DOHH2 (cell line): ENCODE data around the gene DOCK1.

Experiments
- H3F3A ChIP-seq: fragments of 200-600 bp; sonication (generic), shearing (Covaris generic); 2 replicates; pipeline ENCODE4 v1.6.0; 2016; ENCODE audit warnings: antibody characterized with exemption, mild to moderate bottlenecking; ENCODE audit not compliant: control insufficient read depth, insufficient read depth
- H3K27ac ChIP-seq: fragments of 200-600 bp; sonication (generic); 2 replicates; pipeline ENCODE4 v1.5.1; 2014; ENCODE audit warnings: low read depth, mild to moderate bottlenecking, low read length, moderate library complexity
- H3K27me3 ChIP-seq: fragments of 200-600 bp; sonication (generic); 2 replicates; pipeline ENCODE4 v1.6.1; 2014; ENCODE audit warnings: mild to moderate bottlenecking, low read length, mixed read lengths; ENCODE audit not compliant: control insufficient read depth
- H3K36me3 ChIP-seq: fragments of 200-600 bp; sonication (generic); 2 replicates; pipeline ENCODE4 v1.6.1; 2014; ENCODE audit warnings: mild to moderate bottlenecking, low read length, moderate library complexity, mixed read lengths; ENCODE audit not compliant: control insufficient read depth
- H3K4me1 ChIP-seq: fragments of 200-600 bp; sonication (generic); 2 replicates; pipeline ENCODE4 v1.6.1; 2014; ENCODE audit warnings: mild to moderate bottlenecking, low read length, mixed read lengths; ENCODE audit not compliant: control insufficient read depth
- H3K4me2 ChIP-seq: fragments of 200-600 bp; sonication (generic); 2 replicates; pipeline ENCODE4 v1.6.0; 2014; ENCODE audit warnings: mild to moderate bottlenecking, low read length, moderate library complexity
- H3K4me3 ChIP-seq: fragments of 200-600 bp; sonication (generic); 2 replicates; pipeline ENCODE4 v1.5.1; 2014; ENCODE audit warnings: mild to moderate bottlenecking, low read length, mixed read lengths
- H3K79me2 ChIP-seq: fragments of 200-600 bp; sonication (generic); 2 replicates; pipeline ENCODE4 v1.6.1; 2014; ENCODE audit warnings: mild to moderate bottlenecking, low read length, mixed read lengths; ENCODE audit not compliant: control insufficient read depth
- H3K9me2 ChIP-seq: fragments of 200-600 bp; sonication (generic); replicated peaks from 2 replicates; pipeline ENCODE4 v1.6.1; 2014; ENCODE audit warnings: mild to moderate bottlenecking, low read length, mixed read lengths; ENCODE audit not compliant: control insufficient read depth
- H3K9me3 ChIP-seq: fragments of 200-600 bp; sonication (generic); 2 replicates; pipeline ENCODE4 v1.6.1; 2014; ENCODE audit warnings: antibody characterized with exemption, low read length, mixed read lengths; ENCODE audit not compliant: control insufficient read depth, insufficient read depth
- H4K20me1 ChIP-seq: fragments of 200-600 bp; sonication (generic); 2 replicates; pipeline ENCODE4 v1.6.0; 2014; ENCODE audit warnings: low read depth, mild to moderate bottlenecking, antibody characterized with exemption, low read length, moderate library complexity; ENCODE audit not compliant: control insufficient read depth, insufficient read depth
- CTCF ChIP-seq: fragments of 200-600 bp; sonication (generic); IDR thresholded peaks from one replicate; pipeline ENCODE4 v1.5.1; 2014; ENCODE audit warnings: antibody characterized with exemption, mild to moderate bottlenecking, low read depth, low read length; ENCODE audit not compliant: poor library complexity, severe bottlenecking
- EZH2phosphoT487 ChIP-seq: fragments of 200-600 bp; sonication (generic); IDR thresholded peaks from 2 replicates; pipeline ENCODE4 v1.6.1; 2017; ENCODE audit warnings: borderline replicate concordance, mild to moderate bottlenecking, antibody characterized with exemption, low read length, moderate library complexity, mixed read lengths

Gene DOCK1

GRCh38 chr10:127067542-127068194 is 162.4 kb downstream of the DOCK1 start:
- peaks cover 4% of the 10 kb centered on the region; the same call in 1 of the 2 replicates for H3K9me3 ChIP-seq
- TF ChIP-seq EZH2phosphoT487 (no peak), CTCF (no peak)
- no peak overlapping the region for H3K4me3 ChIP-seq
- no peaks in the 10 kb centered on the region for H3K9me2 ChIP-seq
- no peaks in the 10 kb centered on the region for H3F3A ChIP-seq
- H3K4me1 ChIP-seq, result no peaks in the 10 kb centered on the region
- H4K20me1 ChIP-seq, result no peaks in the 10 kb centered on the region
- H3K27ac ChIP-seq, result no peak overlapping the region
- no peaks in the 10 kb centered on the region for H3K79me2 ChIP-seq
- H3K4me2 ChIP-seq, result no peak overlapping the region
- H3K27me3 ChIP-seq, result no peaks in the 10 kb centered on the region
- H3K36me3 ChIP-seq, result no peaks in the 10 kb centered on the region

- H3K27ac ChIP-seq, result no peak overlapping the region
- H3K27me3 ChIP-seq, result no peaks in the 10 kb centered on the region
- H3K9me2 ChIP-seq, result no peaks in the 10 kb centered on the region
- no peaks in the 10 kb centered on the region for H4K20me1 ChIP-seq
- H3K4me1 ChIP-seq, result no peaks in the 10 kb centered on the region
- H3F3A ChIP-seq, result no peaks in the 10 kb centered on the region
- H3K4me3 ChIP-seq, result no peak overlapping the region
- no peaks in the 10 kb centered on the region for H3K36me3 ChIP-seq
- H3K9me3 ChIP-seq, result no peaks in the 10 kb centered on the region; the same call in 1 of the 2 replicates
- no peak overlapping the region for H3K4me2 ChIP-seq
- TF ChIP-seq EZH2phosphoT487 (no peak), CTCF (no peak)
- no peaks in the 10 kb centered on the region for H3K79me2 ChIP-seq
These were observed 163.3 kb downstream of the DOCK1 start for GRCh38 chr10:127068485-127068884.

GRCh38 chr10:127069436-127069835 is 164.2 kb downstream of the DOCK1 start:
- H3K9me3 ChIP-seq, result no peaks in the 10 kb centered on the region; the same call in 1 of the 2 replicates
- no peaks in the 10 kb centered on the region for H3K9me2 ChIP-seq
- H3K4me2 ChIP-seq, result no peak overlapping the region
- no peaks in the 10 kb centered on the region for H3K4me1 ChIP-seq
- no peak overlapping the region for H3K4me3 ChIP-seq
- H3K27me3 ChIP-seq, result no peaks in the 10 kb centered on the region
- no peak for TF ChIP-seq CTCF
- no peak for TF ChIP-seq EZH2phosphoT487
- H3K79me2 ChIP-seq, result no peaks in the 10 kb centered on the region
- no peaks in the 10 kb centered on the region for H3K36me3 ChIP-seq
- no peaks in the 10 kb centered on the region for H3F3A ChIP-seq
- no peak overlapping the region for H3K27ac ChIP-seq
- H4K20me1 ChIP-seq, result no peaks in the 10 kb centered on the region
